Activated CD8-positive, alpha-beta memory T cell treated with anti-CD3 and anti-CD28 coated beads for 48 hours (primary cell): ENCODE data around the gene IQGAP2.
"Not testable (repeated sequence)": the region's sequence is repeated elsewhere in the genome, so short reads cannot be mapped to it uniquely, and the experiment has no call there.

ENCODE experiments used
- DNase-seq, 3 experiments: peaks; one replicate each; pipeline ENCODE4 v3.0.0-alpha.2; 2020; ENCODE audit warnings: low read depth in 2 of 3, low spot score in 2 of 3

IQGAP2 gene

GRCh38 chr5:76601470-76601869 lies 198.4 kb downstream of the IQGAP2 start:
- DNase-seq = no peak

GRCh38 chr5:76602094-76602726 lies 199.1 kb downstream of the IQGAP2 start:
- no peak for DNase-seq

DNA sequence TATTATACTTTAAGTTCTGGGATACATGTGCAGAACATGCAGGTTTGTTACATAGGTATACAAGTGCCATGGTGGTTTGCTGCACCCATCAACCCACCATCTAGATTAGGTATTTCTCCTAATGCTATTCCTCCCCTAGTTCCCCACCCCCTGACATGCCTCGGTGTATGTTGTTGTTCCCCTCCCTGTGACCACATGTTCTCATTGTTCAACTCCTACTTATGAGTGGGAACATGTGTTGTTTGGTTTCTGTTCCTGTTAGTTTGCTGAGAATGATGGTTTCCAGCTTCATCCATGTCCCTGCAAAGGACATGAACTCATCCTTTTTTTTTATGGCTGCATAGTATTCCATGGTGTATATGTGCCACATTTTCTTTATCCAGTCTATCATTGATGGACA lies 200.9 kb downstream of the IQGAP2 start:
- not testable (repeated sequence) for DNase-seq

GRCh38 chr5:76604838-76605237 lies 201.8 kb downstream of the IQGAP2 start:
- no peak for DNase-seq

DNA sequence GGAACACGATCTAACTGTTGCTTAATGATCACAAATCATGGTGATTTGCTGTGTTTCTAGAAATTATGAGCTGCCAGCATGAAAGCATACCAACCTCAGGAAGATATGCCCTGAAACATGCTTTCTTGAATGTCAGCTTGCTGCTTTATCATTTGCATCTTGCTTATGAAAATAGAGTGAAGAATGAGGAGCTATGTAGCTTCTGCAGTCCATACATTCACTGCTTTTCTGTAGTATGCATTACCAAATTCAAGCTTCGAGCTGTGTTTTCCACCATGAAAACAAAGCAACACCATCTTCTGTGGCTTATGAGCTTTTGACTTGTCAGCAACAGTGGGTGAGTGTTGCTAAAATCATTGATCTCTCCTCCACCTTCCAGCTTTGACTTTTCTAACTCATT lies 203.6 kb downstream of the IQGAP2 start:
- no peak for DNase-seq

- DNase-seq = no peak
These were observed 204.3 kb downstream of the IQGAP2 start for GRCh38 chr5:76607353-76607871.

- no peak for DNase-seq
These were observed 205.7 kb downstream of the IQGAP2 start for GRCh38 chr5:76608833-76609232.

GRCh38 chr5:76610196-76610595 lies 207.1 kb downstream of the IQGAP2 start:
- DNase-seq = no peak

DNA sequence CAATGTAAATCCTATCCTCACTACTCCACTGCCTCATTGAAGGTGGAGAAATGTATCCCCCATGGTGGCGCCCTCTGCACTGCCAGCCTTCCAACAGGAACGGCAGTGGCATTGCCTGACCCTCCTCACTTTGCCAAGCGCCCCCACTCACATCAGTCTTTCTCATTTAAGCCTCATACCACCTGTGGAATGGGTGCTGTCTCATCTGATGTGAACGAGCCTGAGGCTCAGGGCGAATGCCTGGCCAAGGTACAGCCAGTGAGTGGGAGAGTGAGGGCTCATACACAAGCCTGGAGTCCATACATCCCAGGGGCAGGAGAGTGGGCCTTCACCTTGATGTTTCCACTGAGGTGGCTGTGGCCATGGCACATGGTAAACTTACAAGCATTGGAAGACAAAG lies 209.9 kb downstream of the IQGAP2 start:
- no peak for DNase-seq

- DNase-seq = no peak
These were observed 212.7 kb downstream of the IQGAP2 start for GRCh38 chr5:76615759-76616158.

DNA sequence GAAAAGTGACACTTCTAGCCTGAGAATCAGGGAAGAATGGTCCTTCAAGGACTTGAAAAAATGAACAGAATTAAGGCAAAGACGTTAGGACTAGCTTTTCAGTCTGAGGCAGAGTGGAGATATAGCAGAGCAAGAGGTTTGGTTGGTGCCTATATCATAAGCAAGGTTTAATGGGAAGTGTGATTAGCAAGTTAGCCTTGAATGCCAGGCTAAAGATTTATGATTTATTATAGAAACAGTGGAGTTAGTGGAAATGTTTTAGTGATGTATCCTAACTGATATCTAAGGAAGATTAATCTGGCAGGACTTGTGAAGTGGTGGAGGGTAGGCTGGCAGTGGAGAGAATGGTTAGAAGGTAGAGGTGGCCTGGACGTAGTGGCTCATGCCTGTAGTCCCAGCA lies 213.1 kb downstream of the IQGAP2 start:
- no peak for DNase-seq

GRCh38 chr5:76617229-76617628 lies 214.1 kb downstream of the IQGAP2 start:
- DNase-seq = no peak

DNA sequence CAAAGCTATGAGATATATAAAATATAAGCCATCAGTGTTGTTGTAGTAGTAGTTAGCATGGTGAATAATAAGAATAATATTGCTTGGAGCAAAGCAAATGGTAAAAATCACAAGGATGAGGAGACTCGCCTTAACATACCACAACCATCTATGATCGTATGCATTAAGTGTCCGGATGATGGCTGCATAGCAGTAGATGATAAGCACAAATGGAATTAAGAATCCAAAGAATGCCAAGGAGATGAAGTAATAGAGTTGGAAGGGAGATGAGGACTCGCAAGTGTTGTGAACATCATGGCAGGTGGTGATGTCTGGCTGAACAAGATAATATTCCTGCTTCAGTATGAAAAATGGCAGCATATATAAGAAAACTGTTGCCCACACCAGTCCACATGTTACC lies 214.6 kb downstream of the IQGAP2 start:
- DNase-seq = no peak

DNA sequence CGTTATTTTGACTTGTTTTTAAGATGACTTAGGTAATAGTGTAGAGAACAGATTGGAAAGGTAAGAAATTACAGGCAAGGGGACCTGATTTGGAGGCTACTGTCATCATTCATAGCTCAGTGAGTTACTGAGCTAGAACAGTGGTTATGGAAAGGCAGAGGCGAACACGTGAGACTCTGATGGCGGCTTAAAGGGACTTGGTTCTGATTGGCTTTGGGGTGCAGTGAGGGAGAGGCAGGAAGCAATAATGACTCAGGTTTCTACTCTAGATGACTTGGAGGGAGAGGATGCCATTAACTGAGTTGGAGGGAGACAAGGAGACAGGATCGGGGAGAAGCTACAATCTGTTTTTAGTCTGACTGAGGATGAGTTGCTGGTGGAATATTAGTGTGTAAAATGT lies 217.1 kb downstream of the IQGAP2 start:
- no peak for DNase-seq

DNA sequence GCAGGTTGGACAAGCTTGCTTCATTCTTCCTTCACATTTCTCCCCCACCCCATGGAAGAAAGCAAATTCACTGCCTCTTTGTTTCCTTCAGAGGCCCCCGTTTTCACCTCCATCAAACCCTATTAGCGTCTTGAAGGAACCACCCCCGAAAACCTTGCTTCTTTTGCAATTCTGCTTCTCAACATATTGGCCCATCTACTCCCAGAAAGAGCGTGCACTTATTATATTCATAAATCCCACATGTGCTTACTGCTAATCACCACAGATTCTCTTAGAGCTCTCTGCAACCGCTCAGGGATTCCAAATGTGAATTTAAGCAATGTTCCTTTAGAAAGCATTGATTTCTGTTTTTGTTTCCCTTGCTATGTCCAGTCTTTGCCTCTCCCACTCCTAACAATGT lies 219.0 kb downstream of the IQGAP2 start:
- DNase-seq = no peak

GRCh38 chr5:76622973-76623596 lies 220.0 kb downstream of the IQGAP2 start, which contains the start of gene F2RL2:
TSS of gene F2RL2 (minus strand) at chr5:76623403. CDS start at chr5:76623230, 173 bp downstream.
- DNase-seq = no peak

- no peak for DNase-seq
These were observed 222.2 kb downstream of the IQGAP2 start for GRCh38 chr5:76625087-76625815.

GRCh38 chr5:76626738-76627137 lies 223.7 kb downstream of the IQGAP2 start:
- DNase-seq = no peak

- no peak for DNase-seq
These were observed 231.6 kb downstream of the IQGAP2 start for GRCh38 chr5:76634661-76635060.

GRCh38 chr5:76637490-76637889 lies 234.4 kb downstream of the IQGAP2 start:
- no peak for DNase-seq

- DNase-seq = no peak
These were observed 235.4 kb downstream of the IQGAP2 start for GRCh38 chr5:76638479-76638878.

GRCh38 chr5:76641514-76642120 lies 238.5 kb downstream of the IQGAP2 start:
- DNase-seq = peak in 2 of 3 experiments; percentile 19 to 39
